Superior temporal gyrus (tissue), 1 donor: Measurements from ENCODE around the gene CLEC16A.
"Not testable (repeated sequence)": the region's sequence is repeated elsewhere in the genome, so short reads cannot be mapped to it uniquely, and the experiment has no call there.

Source experiments
- DNase-seq: peaks from one replicate; pipeline ENCODE4 v3.0.0-alpha.2; 2016; ENCODE audit errors: extremely low spot score

CLEC16A gene

GRCh38 chr16:11098601-11099390, 154.4 kb downstream of the CLEC16A start:
- DNase-seq = no peak

- no peak for DNase-seq
These were observed 155.4 kb downstream of the CLEC16A start for GRCh38 chr16:11099672-11100205.

DNA sequence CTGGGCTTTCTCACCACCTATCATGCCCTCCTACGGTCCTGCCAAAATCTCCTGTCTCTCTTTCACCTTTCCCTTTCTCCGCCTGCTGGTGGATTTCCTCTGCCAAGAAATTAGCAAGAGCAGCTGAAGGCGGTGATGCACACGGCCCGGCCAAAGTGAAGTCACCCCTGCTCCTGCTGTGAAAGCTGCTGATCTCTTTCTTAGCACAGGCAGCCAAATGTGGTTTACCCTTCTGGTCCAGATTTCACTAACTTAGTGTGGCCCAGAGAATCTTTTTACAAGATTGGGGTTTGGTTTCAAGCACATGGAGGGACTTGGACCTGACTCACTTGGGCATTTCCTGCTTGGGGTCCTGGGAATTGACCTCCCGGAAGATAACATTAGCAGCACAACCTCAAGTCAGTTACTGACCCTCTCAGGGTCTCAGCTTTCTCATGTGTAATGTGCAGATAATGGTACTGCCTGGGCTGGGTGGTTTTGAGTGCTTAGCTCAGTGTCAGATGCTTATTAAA, 155.9 kb downstream of the CLEC16A start:
- DNase-seq = no peak

- DNase-seq = no peak
These were observed 156.9 kb downstream of the CLEC16A start for GRCh38 chr16:11101283-11101682.

GRCh38 chr16:11101695-11102522, 157.5 kb downstream of the CLEC16A start:
- DNase-seq = no peak

- no peak for DNase-seq
These were observed 158.1 kb downstream of the CLEC16A start for GRCh38 chr16:11102523-11102898.

GRCh38 chr16:11103301-11103700, 158.9 kb downstream of the CLEC16A start:
- not testable (repeated sequence) for DNase-seq

- DNase-seq = no peak
These were observed 160.0 kb downstream of the CLEC16A start for GRCh38 chr16:11104168-11105037.

DNA sequence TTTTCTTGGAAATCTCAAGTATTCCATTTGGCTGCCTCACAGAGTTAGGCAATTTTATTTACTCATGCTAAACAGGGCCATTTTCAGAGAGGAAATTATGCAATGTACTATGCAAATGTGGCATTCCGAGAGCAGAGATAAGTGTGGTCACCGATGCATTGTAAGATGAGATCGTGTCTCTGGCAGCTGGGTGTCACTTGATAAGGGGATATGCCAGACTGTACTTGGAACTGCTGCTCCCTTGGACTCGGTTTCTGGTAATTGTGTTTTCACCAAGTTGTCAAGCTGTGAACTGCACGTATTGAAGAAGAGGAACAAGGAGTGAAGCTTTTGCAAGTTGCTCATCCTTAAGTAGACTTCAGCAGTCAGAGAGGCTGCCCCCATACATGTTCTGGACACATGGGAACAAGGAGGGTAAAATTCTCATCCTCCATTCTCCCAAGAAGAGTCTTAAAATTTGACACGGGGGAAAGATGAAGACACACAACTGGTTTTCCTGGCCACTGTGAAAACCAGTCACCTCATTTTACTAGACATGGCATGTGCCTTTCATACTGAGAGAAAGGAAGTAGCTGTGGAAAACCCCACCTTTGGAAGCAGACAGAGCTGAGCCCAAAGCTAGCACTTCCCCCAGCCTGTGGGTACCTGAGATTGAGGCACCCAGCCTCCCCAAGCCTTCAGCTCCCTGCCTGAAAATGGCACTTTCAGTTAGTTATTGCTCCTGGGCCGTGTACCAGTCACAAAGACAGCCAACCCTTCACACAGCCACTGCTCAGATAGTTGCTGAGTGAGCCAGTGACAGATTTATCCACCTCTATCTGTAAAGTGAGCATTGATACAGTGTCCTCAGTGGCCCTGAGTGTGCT, 160.9 kb downstream of the CLEC16A start:
- peak; percentile 75 for DNase-seq

GRCh38 chr16:11106726-11107125, 162.4 kb downstream of the CLEC16A start:
- no peak for DNase-seq

- DNase-seq = no peak
These were observed 163.6 kb downstream of the CLEC16A start for GRCh38 chr16:11107780-11108465.

- DNase-seq = no peak
These were observed 164.1 kb downstream of the CLEC16A start for GRCh38 chr16:11108466-11108805.

DNA sequence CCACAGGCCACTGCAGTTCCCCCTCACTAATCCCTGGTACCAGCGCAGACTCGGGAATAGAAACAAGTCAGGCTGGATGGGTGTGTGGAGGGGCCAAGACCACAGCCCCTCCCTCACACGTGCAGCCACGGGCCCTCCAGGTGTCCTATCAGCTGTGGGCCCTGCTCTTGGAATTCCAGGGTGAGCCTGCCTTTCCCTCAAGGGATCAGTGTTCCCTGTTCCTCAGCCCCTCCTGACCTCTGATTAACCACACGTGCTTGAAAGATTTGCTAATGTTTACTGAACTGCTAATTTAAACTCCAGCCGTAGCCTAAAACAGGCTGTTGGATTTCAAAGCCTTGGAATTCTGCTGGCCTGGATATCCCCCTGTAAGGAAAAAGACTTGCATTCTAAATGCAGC, 165.2 kb downstream of the CLEC16A start:
- no peak for DNase-seq

DNA sequence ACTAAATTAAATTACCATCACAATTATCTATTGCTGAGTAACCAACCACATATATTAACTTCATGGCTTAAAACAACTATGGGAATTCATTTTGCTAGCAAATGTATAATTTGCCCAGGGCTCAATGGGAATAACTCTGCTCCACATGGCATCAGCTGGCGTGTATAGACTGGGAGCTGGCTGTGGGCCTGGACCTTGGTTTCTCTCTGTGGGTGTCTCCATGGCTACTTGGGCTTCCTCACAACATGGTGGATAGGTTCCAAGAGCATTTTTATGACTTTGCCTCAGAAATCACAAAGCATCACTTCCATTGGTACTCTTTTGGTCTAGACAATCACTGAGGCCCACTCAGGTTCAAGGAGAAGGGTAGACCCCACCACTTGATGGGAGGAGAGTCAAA, 166.8 kb downstream of the CLEC16A start:
- DNase-seq = no peak

DNA sequence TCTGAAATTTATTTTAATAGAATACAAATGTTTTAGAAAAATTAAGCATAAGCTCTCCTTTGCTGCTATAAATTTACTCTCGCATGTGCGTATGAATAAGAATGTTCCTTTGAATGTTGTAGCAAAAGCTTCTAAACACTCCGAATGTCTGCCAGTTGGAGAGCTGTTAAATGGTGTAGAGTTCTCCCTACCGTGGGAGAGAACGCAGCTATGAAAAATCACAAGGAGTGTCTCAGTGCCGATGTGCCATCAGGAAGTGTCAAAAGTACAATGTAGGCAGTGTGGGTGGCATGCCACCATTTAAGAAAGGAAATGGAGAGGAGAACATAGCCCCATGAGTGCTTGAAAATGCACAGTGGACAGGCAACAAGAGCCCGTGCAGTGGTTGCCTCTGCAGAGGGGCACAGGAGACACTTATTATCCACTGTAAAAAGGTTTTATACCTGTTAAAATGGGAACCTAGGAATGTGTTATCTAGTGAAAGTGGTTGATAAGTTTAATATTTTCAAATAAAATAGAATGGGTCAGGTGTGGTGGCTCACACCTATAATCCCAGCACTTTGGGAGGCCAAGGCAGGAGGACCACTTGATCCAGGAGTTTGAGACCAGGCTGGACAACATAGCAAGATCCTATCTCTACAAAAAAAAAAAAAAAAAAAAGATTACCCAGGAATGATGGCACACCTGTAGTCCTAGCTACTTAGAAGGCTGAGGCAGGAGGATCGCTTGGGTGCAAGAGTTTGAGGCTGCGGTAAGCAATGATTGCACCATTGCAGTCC, 167.7 kb downstream of the CLEC16A start:
- peak; percentile 16 for DNase-seq

DNA sequence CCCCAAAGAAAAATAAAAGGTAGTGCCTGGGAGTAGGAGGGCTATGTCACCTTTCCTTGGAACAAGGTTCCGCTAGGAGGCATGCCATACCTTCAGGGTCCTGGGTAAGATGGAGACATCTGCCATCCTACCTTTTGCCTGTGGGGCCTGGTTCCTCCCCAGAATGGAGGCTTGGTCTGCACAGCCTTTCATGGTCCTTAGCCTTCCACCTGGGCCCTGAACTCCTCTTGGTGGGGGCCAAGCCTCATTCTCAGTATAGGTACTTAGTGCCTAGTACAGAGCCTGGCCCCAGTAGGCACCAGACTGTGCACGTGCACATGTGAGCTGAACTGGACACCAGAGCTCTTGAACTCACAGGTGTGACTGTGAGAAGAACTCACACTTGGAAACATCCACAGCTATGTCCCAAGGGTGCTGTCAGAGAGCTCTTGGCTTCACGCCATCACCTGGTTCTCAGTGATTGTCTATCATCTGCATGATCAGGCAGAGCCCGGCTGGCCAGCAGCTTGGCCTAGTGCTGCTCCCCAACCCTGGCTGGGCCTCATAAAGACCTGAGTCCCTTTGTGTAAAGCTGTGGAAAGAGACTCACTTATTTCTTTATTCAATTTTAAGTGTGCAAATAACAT, 168.5 kb downstream of the CLEC16A start:
- no peak for DNase-seq

DNA sequence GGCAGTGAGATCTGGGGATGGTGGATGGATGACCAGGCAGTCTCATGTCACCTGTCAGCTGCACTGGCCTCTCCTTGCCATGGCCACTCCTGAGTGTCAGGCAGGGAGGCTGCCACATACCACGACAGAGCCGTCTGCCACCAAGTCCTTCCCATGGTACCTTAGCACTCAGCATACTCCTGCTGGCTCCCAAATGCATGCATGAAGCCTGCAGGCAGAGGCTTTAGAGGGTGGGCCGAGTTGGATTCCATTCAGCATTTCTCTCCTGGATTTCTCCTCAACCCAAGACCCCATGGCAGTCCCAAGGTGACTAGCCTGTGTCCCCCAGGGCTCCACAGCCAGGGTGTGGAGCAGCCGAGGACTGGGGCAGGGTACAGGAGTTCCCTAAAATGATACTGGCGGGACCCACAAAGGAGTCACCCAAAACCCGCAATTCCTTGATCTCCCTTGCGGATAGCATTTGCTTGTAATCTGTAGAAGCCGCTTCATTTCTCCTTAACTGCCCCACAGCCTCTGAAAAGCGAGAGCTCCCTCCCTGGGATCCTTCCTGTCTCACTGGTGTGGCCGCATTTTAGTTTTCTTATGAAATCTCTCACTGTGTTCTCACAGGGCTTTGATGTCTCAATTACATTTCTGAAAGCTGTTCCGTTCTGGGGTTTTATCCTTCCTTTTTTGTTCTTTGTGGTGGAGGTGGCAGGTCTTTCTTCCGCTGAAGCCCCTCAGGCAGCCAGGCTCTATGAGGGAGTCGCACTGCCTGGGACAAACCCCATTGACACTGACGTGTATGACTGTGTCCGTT, 170.2 kb downstream of the CLEC16A start:
- no peak for DNase-seq
